Natural killer cell treated with Interleukin-12 subunit alpha and Interleukin-12 subunit beta and Interleukin-15 and Interleukin-18, amount 100 ng/mL, for 72 hours (primary cell): ENCODE results near the gene JPH3. TPM values are rescaled to one million over a fixed set of nuclear protein-coding genes. Genes with fewer than 3 reads are reported as not detected.

Experiments used
- ATAC-seq, 2 donors: fragments of 150-1000 bp; cut with Tn5 transposase in 1 of 2; sonication (Bioruptor Pico), chemical (Tn5 transposase) in 1 of 2; 2 replicates each; pipeline ENCODE4 v1.10.0; 2021
- DNase-seq: peaks from one replicate; pipeline ENCODE4 v3.0.0; 2022; ENCODE audit warnings: low spot score
- H3K27ac Mint-ChIP-seq, 2 donors: 1 replicate in 1 of 2; 2 replicates in 1 of 2; pipeline ENCODE4 v1.8.0; 2022; ENCODE audit warnings: mixed read lengths in 2 of 2, mild to moderate bottlenecking in 1 of 2, moderate library complexity in 1 of 2
- H3K27me3 Mint-ChIP-seq, 2 donors: 1 replicate in 1 of 2; 2 replicates in 1 of 2; pipeline ENCODE4 v1.8.0; 2022; ENCODE audit warnings: mixed read lengths in 2 of 2
- H3K36me3 Mint-ChIP-seq: one replicate; pipeline ENCODE4 v1.8.0; 2022; ENCODE audit warnings: mixed read lengths
- H3K4me1 Mint-ChIP-seq, 2 donors: 1 replicate in 1 of 2; 2 replicates in 1 of 2; pipeline ENCODE4 v1.8.0; 2022; ENCODE audit warnings: low read depth in 2 of 2, mixed read lengths in 2 of 2, mild to moderate bottlenecking in 1 of 2
- H3K4me3 Mint-ChIP-seq: one replicate; pipeline ENCODE4 v1.8.0; 2022; ENCODE audit warnings: mixed read lengths
- H3K9me3 Mint-ChIP-seq: 2 replicates; pipeline ENCODE4 v1.8.0; 2022; ENCODE audit warnings: mixed read lengths
- total RNA-seq, 2 donors: library from RNA; stranded (reverse); gene quantifications; one replicate each; pipeline ENCODE4 v1.2.3, GENCODE V29; 2022

Gene JPH3
- total RNA-seq, 2 donors from 2014 or later = not detected

DNA sequence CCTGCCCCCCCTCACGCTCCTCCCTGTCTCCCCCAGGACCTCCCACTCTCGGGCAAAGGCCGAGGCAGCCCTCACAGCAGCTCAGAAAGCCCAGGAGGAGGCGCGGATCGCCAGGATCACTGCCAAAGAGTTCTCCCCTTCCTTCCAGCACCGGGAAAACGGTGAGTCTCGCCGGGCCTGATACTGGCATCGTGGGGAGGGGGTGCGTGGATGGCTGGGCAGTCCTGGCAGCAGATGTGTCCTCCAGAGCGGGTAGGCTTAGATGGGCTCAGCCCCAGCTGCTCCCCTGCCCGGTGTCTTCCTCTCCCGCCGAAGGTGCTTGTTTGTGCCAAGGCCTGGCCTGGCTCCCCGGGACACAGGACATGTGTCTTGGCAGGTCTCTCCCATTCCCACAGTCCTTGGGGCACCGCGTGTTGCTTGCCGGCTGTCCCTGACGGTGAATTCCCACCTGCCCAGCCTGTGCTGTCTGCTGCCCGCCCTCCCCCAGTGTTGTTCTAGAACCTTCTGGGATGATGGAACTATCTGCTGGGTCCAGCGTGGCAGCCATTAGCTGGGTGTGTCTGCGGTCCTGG is 81.9 kb downstream of the JPH3 start:
- DNase-seq = no peak
- Mint-ChIP-seq H3K27ac (no peak overlapping the region), H3K4me3 (no peak overlapping the region), H3K4me1 (peaks cover 12 to 13% of the 10 kb centered on the region in 2 donors), H3K9me3 (no peaks in the 10 kb centered on the region), H3K27me3 (no peaks in the 10 kb centered on the region), H3K36me3 (no peaks in the 10 kb centered on the region)
- no peak for ATAC-seq

DNA sequence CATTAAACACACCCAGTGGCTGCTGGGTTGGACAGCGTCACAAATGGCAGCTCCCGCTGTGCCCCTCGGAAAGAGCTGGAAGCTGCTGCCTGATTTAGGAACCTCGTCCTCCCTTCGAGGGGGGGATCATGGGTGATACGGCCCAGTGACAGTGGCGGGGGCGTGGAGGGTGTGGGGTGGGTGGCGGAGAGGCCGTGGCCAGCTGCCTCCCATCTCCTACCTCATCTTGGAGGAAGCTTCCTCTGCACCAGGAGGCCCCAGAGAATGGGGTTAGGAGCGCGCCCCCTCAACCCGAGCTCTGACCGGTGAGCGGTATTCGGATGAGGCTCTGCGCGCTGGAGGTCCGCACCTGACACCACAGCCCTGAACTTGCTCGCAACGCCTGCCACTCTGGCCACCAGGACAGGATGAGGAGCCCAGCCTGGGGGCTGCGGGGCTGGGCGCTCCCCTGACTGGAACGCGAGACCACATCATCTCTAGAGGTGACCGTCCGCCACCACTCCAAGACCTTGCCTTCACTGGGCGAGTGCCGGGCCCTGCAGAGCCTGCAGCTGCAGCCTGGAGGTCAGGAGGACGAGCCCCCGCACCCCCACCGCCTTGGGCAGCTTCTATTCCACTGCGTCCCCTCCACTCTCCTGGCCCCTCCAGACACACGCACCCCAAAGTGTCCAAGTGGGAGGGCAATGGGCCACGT is 82.5 kb downstream of the JPH3 start:
- H3K4me3 Mint-ChIP-seq = no peak overlapping the region
- ATAC-seq (no peak), DNase-seq (no peak)
- H3K36me3 Mint-ChIP-seq = no peaks in the 10 kb centered on the region
- no peak overlapping the region for H3K27ac Mint-ChIP-seq
- H3K9me3 Mint-ChIP-seq = no peaks in the 10 kb centered on the region
- peaks cover 12 to 13% of the 10 kb centered on the region in 2 donors for H3K4me1 Mint-ChIP-seq
- no peaks in the 10 kb centered on the region for H3K27me3 Mint-ChIP-seq

DNA sequence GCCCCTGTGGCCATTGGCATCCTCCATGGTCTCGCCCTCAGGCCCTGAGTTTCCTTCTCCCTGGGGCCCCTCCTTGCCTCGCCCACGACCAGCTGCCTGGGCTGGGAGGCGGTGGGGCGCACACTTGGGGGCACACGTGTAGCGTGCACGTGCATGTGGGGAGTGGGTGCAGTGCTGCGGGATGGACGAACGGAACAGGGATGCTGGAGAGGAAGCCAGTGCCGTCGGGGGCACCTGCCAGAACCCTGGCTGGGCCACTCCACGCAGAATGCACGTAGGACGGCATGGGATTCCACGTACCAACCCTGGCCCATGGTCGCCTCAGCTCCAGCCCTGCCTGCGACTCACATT is 83.1 kb downstream of the JPH3 start:
- no peaks in the 10 kb centered on the region for H3K27me3 Mint-ChIP-seq
- no peak overlapping the region for H3K27ac Mint-ChIP-seq

DNA sequence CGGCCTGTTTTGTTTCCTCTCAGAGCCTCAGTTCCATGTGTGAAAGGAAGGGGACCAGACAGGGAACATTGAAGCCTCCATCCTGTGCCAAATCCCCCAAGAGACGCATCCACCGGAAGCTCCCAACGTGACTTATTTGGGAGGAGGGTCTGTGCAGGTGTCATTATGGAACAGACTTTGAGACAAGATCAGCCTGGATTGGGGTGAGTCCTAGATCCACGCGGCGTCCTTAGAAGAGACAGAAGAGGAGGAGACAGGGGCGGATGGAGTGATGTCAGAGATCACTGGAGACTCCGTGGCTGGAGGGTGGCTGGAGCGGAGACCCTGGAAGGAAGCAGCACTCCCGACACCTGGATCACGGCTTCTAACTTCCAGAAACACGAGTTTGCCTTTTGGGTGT is 83.5 kb downstream of the JPH3 start:
- H3K9me3 Mint-ChIP-seq = no peaks in the 10 kb centered on the region
- no peak overlapping the region for H3K4me3 Mint-ChIP-seq
- ATAC-seq (no peak), DNase-seq (no peak)
- H3K27me3 Mint-ChIP-seq = no peaks in the 10 kb centered on the region
- no peaks in the 10 kb centered on the region for H3K36me3 Mint-ChIP-seq
- peaks cover 9 to 10% of the 10 kb centered on the region in 2 donors for H3K4me1 Mint-ChIP-seq
- H3K27ac Mint-ChIP-seq = no peak overlapping the region

More for the DNA sequence above, 83.1 kb downstream of the JPH3 start:
- Mint-ChIP-seq H3K9me3 (no peaks in the 10 kb centered on the region), H3K4me1 (peaks cover 12 to 13% of the 10 kb centered on the region in 2 donors), H3K4me3 (no peak overlapping the region), H3K36me3 (no peaks in the 10 kb centered on the region)
- DNase-seq (no peak), ATAC-seq (no peak)

- Mint-ChIP-seq H3K9me3 (no peaks in the 10 kb centered on the region), H3K36me3 (no peaks in the 10 kb centered on the region), H3K27ac (no peak overlapping the region), H3K4me1 (peaks cover 5 to 9% of the 10 kb centered on the region in 2 donors), H3K4me3 (no peak overlapping the region), H3K27me3 (no peaks in the 10 kb centered on the region)
- ATAC-seq (no peak), DNase-seq (no peak)
These were observed 84.4 kb downstream of the JPH3 start for GRCh38 chr16:87686697-87687096.

DNA sequence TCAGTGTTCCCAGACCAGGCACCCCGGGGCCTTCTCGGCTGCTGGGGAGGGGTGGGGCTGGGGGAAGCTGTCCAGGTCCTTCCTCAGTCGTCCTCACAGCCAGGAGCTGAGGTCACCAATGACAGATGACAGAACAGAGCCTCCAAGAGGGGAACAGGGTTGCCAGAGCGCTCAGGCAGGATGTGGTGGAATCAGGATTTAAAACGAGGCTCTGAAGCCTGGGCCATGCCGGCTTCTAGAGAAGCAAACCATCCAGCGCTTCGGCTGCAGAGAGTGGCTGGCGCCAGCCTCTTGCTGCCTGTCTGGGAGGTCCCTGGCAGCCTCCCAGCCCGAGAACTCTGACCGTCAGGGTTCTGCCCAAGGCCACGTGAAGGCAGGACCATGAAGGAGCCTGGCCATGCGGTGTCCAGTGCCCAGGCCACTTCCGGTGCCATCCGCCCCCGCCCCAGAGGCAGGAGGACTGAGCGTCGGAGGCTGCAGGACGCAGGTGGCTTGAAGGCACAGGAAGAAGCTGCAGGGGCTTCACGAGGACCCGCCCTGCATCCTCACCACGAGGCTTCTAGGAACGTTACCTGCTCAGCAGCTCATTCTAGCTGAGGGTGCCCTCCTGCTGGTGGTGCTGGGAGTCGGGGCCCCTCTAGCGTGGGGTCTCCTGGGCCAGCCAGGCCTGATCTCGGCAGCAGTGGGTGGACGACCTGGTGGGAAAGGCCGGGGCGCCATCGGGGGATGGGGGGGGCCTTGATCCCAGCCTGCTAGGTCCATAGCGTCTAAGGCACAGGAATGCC is 85.0 kb downstream of the JPH3 start:
- DNase-seq (no peak), ATAC-seq (no peak)
- Mint-ChIP-seq H3K9me3 (no peaks in the 10 kb centered on the region), H3K36me3 (no peaks in the 10 kb centered on the region), H3K27ac (no peak overlapping the region), H3K4me3 (no peak overlapping the region), H3K27me3 (no peaks in the 10 kb centered on the region), H3K4me1 (peaks cover under 1 to 5% of the 10 kb centered on the region in 2 donors)

- Mint-ChIP-seq H3K4me1 (peaks cover 0 to 3% of the 10 kb centered on the region in 2 donors), H3K4me3 (no peak overlapping the region), H3K27ac (no peak overlapping the region), H3K9me3 (no peaks in the 10 kb centered on the region), H3K36me3 (no peaks in the 10 kb centered on the region), H3K27me3 (no peaks in the 10 kb centered on the region)
- ATAC-seq (no peak), DNase-seq (no peak)
These were observed 85.8 kb downstream of the JPH3 start for GRCh38 chr16:87687998-87688529.

- Mint-ChIP-seq H3K9me3 (no peaks in the 10 kb centered on the region), H3K27ac (no peak overlapping the region), H3K36me3 (no peaks in the 10 kb centered on the region), H3K4me3 (no peak overlapping the region), H3K4me1 (peaks cover 0 to 3% of the 10 kb centered on the region in 2 donors), H3K27me3 (no peaks in the 10 kb centered on the region)
- ATAC-seq = no peak
- no peak for DNase-seq
These were observed 86.8 kb downstream of the JPH3 start for GRCh38 chr16:87688876-87689815.

GRCh38 chr16:87689956-87690465 is 87.7 kb downstream of the JPH3 start:
- no peak for ATAC-seq

DNA sequence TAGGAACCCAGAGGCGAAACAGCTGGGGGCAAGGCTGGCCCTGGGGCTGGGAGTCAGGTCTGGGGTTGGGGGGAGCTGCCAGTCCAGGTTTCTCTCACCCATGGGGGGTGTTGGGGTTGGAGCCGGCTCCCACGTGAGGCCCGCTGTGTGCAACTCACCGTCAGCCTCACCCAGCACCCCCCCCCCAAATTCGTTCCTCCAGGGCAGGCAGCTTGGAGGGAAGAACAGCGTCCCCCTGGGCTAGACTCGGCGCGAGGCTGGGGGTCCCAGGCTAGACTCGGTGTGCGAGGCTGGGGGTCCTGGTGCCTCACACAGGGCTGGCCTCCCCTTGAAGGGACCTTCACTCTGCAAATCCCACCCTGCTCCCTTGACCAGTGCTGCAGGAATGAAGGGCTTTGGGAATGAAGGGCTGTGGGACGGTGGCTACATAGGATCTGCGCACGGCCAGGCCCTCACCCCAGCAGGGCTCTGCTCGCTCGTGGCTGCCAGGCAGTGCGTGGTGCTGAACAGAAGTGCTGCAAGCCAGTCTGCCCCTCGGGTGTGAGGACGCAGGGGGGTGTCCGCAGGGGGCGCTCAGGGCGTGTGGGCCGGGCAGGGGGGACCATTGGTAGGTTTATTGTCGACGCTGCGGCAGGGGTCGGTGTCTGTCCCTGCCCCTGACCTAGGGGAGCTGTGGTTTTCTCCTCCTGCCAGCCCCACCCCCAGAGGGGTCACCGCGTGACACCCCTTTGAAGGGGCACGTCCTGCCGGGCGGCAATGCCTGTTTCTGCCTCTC is 88.8 kb downstream of the JPH3 start:
- Mint-ChIP-seq H3K36me3 (no peaks in the 10 kb centered on the region), H3K9me3 (no peaks in the 10 kb centered on the region), H3K4me1 (peaks cover 0 to 3% of the 10 kb centered on the region in 2 donors), H3K27ac (no peak overlapping the region), H3K4me3 (no peak overlapping the region), H3K27me3 (no peaks in the 10 kb centered on the region)
- ATAC-seq (no peak), DNase-seq (no peak)

More at GRCh38 chr16:87689956-87690465, 87.7 kb downstream of the JPH3 start:
- no peaks in the 10 kb centered on the region for H3K9me3 Mint-ChIP-seq
- H3K4me3 Mint-ChIP-seq = no peak overlapping the region
- H3K36me3 Mint-ChIP-seq = no peaks in the 10 kb centered on the region
- H3K4me1 Mint-ChIP-seq = peaks cover 0 to 3% of the 10 kb centered on the region in 2 donors
- no peak for DNase-seq
- H3K27ac Mint-ChIP-seq = no peak overlapping the region
- no peaks in the 10 kb centered on the region for H3K27me3 Mint-ChIP-seq

- ATAC-seq = no peak
- Mint-ChIP-seq H3K4me3 (no peak overlapping the region), H3K27ac (no peak overlapping the region)
These were observed 89.4 kb downstream of the JPH3 start for GRCh38 chr16:87691686-87692079.

DNA sequence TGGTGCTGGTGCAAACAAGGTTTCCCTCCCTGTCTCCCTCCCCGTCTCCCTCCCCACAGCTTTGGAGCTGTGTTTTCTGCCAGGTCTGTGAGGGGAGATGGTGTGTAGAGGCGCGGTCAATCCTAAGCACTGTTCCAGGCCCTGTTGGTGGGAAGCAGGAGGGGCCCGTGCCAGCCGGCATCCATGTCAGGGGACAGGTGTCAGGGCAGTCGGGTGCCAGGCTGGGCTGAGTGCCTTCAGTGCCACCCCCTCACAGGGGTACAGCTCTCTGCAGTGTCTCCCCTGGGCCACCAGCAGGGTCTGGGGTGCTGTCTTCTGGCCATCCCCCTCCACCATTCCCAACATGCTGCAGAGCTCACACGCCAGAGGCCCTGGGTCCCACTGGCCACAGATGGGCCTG is 89.9 kb downstream of the JPH3 start:
- Mint-ChIP-seq H3K27ac (no peak overlapping the region), H3K36me3 (no peaks in the 10 kb centered on the region), H3K27me3 (no peaks in the 10 kb centered on the region), H3K4me3 (no peak overlapping the region), H3K9me3 (no peaks in the 10 kb centered on the region), H3K4me1 (peaks cover 0 to 5% of the 10 kb centered on the region in 2 donors)
- DNase-seq (no peak), ATAC-seq (peak in 1 of 2 donors; percentile 7)

More at GRCh38 chr16:87691686-87692079, 89.4 kb downstream of the JPH3 start:
- Mint-ChIP-seq H3K4me1 (peaks cover 0 to 5% of the 10 kb centered on the region in 2 donors), H3K9me3 (no peaks in the 10 kb centered on the region), H3K36me3 (no peaks in the 10 kb centered on the region), H3K27me3 (no peaks in the 10 kb centered on the region)
- DNase-seq = no peak
